MV-4-11 (cell line): Measurements from ENCODE around the gene TGFBR1.
A peak's percentile ranks its signal among the peaks of the same experiment; 100 is the strongest.

ENCODE experiments used
- DNase-seq: peaks from one replicate; lab custom pipeline; 2025; lab: John Stamatoyannopoulos, UW

The TGFBR1 gene

GRCh38 chr9:99104459-99105151, at the start of gene TGFBR1:
TSS of gene TGFBR1 (plus strand) at chr9:99105113. CDS start at chr9:99105206, 93 bp downstream.
- peak; percentile 87 for DNase-seq

- no peak for DNase-seq
Observed at GRCh38 chr9:99055384-99055783, 49.5 kb upstream of the TGFBR1 start.

- DNase-seq, result no peak
Observed at GRCh38 chr9:99056186-99056585, 48.7 kb upstream of the TGFBR1 start.

GRCh38 chr9:99056886-99057664, 47.8 kb upstream of the TGFBR1 start:
- DNase-seq, result peak; percentile 64

GRCh38 chr9:99057665-99058625, 47.0 kb upstream of the TGFBR1 start:
- DNase-seq, result peak; percentile 94

- peak; percentile 97 for DNase-seq
Observed at GRCh38 chr9:99058964-99059921, 45.7 kb upstream of the TGFBR1 start.

GRCh38 chr9:99060621-99061020, 44.3 kb upstream of the TGFBR1 start:
- no peak for DNase-seq

- DNase-seq, result no peak
Observed at GRCh38 chr9:99062549-99062948, 42.4 kb upstream of the TGFBR1 start.

GRCh38 chr9:99063522-99063921, 41.4 kb upstream of the TGFBR1 start:
- no peak for DNase-seq

GRCh38 chr9:99066571-99066970, 38.3 kb upstream of the TGFBR1 start:
- DNase-seq, result no peak

GRCh38 chr9:99069075-99069474, 35.8 kb upstream of the TGFBR1 start:
- DNase-seq, result no peak

- DNase-seq, result no peak
Observed at GRCh38 chr9:99069546-99069945, 35.4 kb upstream of the TGFBR1 start.

- DNase-seq, result no peak
Observed at GRCh38 chr9:99070681-99071080, 34.2 kb upstream of the TGFBR1 start.

- DNase-seq, result no peak
Observed at GRCh38 chr9:99071313-99072039, 33.4 kb upstream of the TGFBR1 start.

GRCh38 chr9:99072040-99072394, 32.9 kb upstream of the TGFBR1 start:
- DNase-seq, result no peak

- no peak for DNase-seq
Observed at GRCh38 chr9:99073347-99073746, 31.6 kb upstream of the TGFBR1 start.

- no peak for DNase-seq
Observed at GRCh38 chr9:99073985-99074901, 30.7 kb upstream of the TGFBR1 start.

GRCh38 chr9:99074902-99075245, 30.0 kb upstream of the TGFBR1 start:
- DNase-seq, result no peak

- DNase-seq, result no peak
Observed at GRCh38 chr9:99075246-99075912, 29.5 kb upstream of the TGFBR1 start.
